ENCODE data around the gene BOD1.

BOD1 gene

DNA sequence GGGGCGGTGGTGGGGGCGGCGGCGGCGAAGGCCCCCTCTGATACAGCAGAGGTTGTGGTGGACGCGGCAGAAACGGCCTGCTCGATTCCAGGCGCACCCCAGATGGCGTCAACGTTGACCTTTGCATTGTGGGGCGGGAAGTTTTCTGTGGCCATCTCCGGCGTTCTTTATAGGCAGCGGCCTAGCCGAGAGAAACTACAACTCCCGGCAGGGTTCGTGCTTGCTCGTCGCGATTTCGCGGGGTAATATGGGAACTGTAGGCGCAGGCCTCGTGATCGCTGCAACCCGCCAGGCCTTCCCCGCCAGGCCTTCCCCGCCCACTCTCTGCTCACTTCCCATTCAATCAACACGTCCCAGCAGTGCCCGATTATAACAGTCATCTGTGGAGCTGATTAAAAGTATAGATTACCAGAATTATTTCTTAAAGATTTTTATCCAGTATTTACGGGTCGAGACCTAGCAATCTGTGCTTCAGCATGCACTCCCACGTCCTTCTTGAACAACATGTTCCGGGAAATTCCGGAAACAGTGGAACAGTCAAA is at the start of gene BOD1:
Gene BOD1 (minus strand): TSS at position 74 of the 542 bp plus-strand sequence. CDS start 214 bp downstream, outside the sequence.
- Mint-ChIP-seq H3K27me3 (no peaks in the 10 kb centered on the region), H3K9me3 (no peaks in the 10 kb centered on the region), H3K4me3 (peak within 1 kb of the TSS; percentile 92 to 93), H3K4me1 (peaks cover 54% of the 10 kb centered on the region), H3K27ac (peak within 1 kb of the TSS; percentile 88 to 98)
- ATAC-seq (peak; percentile 95), DNase-seq (peak; percentile 93 to 97)

GRCh38 chr5:173665326-173665725 is 48.9 kb upstream of the BOD1 start:
- Mint-ChIP-seq H3K27me3 (no peaks in the 10 kb centered on the region), H3K27ac (no peak overlapping the region), H3K4me3 (no peak overlapping the region), H3K4me1 (no peaks in the 10 kb centered on the region), H3K9me3 (no peaks in the 10 kb centered on the region)
- DNase-seq: no peak
- ATAC-seq: no peak

DNA sequence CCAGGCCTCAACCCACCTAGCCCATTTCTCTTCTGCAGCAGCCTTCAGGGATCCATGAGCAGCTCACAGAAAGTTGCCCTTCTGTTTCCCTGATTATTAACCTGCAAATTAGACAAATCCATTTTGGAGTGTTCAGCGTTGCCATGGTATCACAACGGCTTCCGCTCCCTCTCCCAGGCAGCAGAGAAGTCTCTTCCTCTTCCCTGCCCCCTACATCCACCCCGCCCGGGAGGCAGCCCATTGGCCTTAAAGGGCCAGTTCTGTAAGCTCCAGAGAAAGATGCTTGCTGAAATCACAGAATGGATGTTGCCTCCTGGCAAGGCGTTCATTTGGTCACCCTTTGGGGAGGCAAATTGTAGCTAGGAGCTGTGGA is 47.7 kb upstream of the BOD1 start:
- Mint-ChIP-seq H3K9me3 (no peaks in the 10 kb centered on the region), H3K27ac (no peak overlapping the region), H3K4me1 (no peaks in the 10 kb centered on the region), H3K4me3 (no peak overlapping the region), H3K27me3 (no peaks in the 10 kb centered on the region)
- ATAC-seq (no peak), DNase-seq (no peak)

GRCh38 chr5:173663352-173664153 is 47.1 kb upstream of the BOD1 start:
- Mint-ChIP-seq H3K4me1 (no peaks in the 10 kb centered on the region), H3K27me3 (no peaks in the 10 kb centered on the region), H3K4me3 (no peak overlapping the region), H3K27ac (no peak overlapping the region), H3K9me3 (no peaks in the 10 kb centered on the region)
- DNase-seq (no peak), ATAC-seq (no peak)

- H3K4me3 Mint-ChIP-seq: no peak overlapping the region
- ATAC-seq (no peak), DNase-seq (no peak)
- H3K27ac Mint-ChIP-seq: no peak overlapping the region
- no peaks in the 10 kb centered on the region for H3K27me3 Mint-ChIP-seq
- H3K9me3 Mint-ChIP-seq: no peaks in the 10 kb centered on the region
- H3K4me1 Mint-ChIP-seq: no peaks in the 10 kb centered on the region
Measured at GRCh38 chr5:173662581-173663351, 46.3 kb upstream of the BOD1 start.

GRCh38 chr5:173660481-173661280 is 44.2 kb upstream of the BOD1 start:
- Mint-ChIP-seq H3K4me3 (no peak overlapping the region), H3K27ac (no peak overlapping the region), H3K4me1 (no peaks in the 10 kb centered on the region), H3K27me3 (no peaks in the 10 kb centered on the region), H3K9me3 (no peaks in the 10 kb centered on the region)
- ATAC-seq: no peak
- DNase-seq: no peak

DNA sequence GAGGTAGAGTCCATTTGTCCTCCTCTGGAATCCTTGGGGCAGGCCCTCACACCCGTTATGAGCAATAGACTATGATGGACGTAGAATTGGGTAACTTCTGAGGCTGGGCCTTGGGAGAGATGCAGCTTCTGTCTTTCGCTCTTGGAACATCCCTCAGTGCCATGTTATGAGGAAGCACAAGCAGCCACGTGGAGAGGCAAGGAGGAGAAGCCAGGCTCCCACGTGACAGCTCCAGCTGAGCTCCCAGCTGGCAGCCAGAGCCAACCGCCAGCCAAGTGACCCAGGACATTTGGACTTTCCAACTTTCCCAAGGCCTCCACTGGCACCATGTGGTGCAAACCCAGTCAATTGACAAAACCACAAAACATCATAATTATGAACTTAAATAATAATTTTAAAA is 43.0 kb upstream of the BOD1 start:
- ATAC-seq (no peak), DNase-seq (no peak)
- Mint-ChIP-seq H3K27ac (no peak overlapping the region), H3K9me3 (no peaks in the 10 kb centered on the region), H3K4me3 (no peak overlapping the region), H3K27me3 (no peaks in the 10 kb centered on the region), H3K4me1 (no peaks in the 10 kb centered on the region)

GRCh38 chr5:173657741-173658356 is 41.4 kb upstream of the BOD1 start:
- ATAC-seq: no peak
- H3K4me3 Mint-ChIP-seq: no peak overlapping the region
- no peak overlapping the region for H3K27ac Mint-ChIP-seq
- H3K9me3 Mint-ChIP-seq: peaks cover 0 to 9% of the 10 kb centered on the region in 2 donors
- no peaks in the 10 kb centered on the region for H3K4me1 Mint-ChIP-seq
- DNase-seq: no peak
- peaks cover 8% of the 10 kb centered on the region for H3K27me3 Mint-ChIP-seq

- DNase-seq (no peak), ATAC-seq (no peak)
- H3K4me3 Mint-ChIP-seq: no peak overlapping the region
- peaks cover 33% of the 10 kb centered on the region for H3K27me3 Mint-ChIP-seq
- H3K9me3 Mint-ChIP-seq: peaks cover 8 to 21% of the 10 kb centered on the region in 2 donors
- no peaks in the 10 kb centered on the region for H3K4me1 Mint-ChIP-seq
- H3K27ac Mint-ChIP-seq: no peak overlapping the region
Measured at GRCh38 chr5:173655196-173655797, 38.8 kb upstream of the BOD1 start.

- ATAC-seq (no peak), DNase-seq (no peak)
- Mint-ChIP-seq H3K4me1 (no peaks in the 10 kb centered on the region), H3K4me3 (no peak overlapping the region), H3K27ac (no peak overlapping the region), H3K27me3 (peaks cover 40% of the 10 kb centered on the region), H3K9me3 (peaks cover 8 to 21% of the 10 kb centered on the region in 2 donors)
Measured at GRCh38 chr5:173653822-173654523, 37.5 kb upstream of the BOD1 start.

DNA sequence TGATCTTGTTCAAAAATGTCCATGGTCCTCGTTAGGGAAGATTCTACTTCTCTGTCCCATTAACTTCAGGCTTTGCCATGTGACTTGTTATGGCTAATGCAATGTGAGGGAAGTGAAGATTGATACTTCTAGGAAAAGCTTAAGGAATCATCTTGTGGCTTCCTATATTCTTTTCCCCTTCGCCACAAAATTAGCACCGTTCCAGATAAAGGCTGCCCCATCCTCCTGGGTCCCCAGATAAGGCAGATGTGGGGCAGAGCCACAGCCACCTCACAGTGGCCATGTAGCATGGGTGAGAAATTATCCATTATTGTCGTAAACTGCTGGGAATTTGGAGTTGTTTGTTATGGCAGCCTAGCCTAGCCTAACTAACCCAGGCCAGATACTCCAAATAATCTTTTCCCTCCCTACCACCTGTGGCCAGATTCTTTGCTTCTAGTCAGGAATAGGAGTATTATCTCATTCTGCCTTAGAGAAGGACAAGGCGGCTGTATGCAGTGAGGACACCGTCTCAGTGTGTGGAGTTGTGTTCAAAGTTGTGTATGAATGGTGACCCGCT is 31.9 kb upstream of the BOD1 start:
- Mint-ChIP-seq H3K27me3 (peaks cover 33% of the 10 kb centered on the region), H3K9me3 (peaks cover 8 to 14% of the 10 kb centered on the region in 2 donors), H3K4me3 (no peak overlapping the region), H3K4me1 (no peaks in the 10 kb centered on the region), H3K27ac (no peak overlapping the region)
- DNase-seq (no peak), ATAC-seq (no peak)

DNA sequence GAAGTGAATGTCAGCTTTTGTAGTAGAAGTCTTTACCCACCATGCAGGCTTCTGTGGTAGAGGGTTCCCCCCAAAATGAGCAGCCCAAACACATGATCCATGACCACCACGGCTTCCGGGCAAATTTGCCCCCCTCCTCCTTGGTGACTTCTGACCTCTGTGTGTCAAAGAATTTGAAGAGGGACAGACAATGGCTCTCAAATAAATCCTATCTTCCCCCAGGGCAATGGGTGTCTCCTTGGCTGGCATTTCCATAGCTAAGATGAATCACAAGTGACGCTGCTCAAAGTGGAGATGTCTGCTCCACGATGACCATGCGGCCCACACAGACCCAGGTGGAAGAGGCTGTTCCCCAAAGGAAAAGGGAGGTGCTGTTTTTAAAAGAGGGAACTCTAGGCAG is 30.2 kb upstream of the BOD1 start:
- Mint-ChIP-seq H3K9me3 (peaks cover under 1 to 2% of the 10 kb centered on the region in 2 donors), H3K4me1 (no peaks in the 10 kb centered on the region), H3K4me3 (no peak overlapping the region), H3K27ac (no peak overlapping the region), H3K27me3 (peaks cover 21% of the 10 kb centered on the region)
- ATAC-seq (no peak), DNase-seq (no peak)

DNA sequence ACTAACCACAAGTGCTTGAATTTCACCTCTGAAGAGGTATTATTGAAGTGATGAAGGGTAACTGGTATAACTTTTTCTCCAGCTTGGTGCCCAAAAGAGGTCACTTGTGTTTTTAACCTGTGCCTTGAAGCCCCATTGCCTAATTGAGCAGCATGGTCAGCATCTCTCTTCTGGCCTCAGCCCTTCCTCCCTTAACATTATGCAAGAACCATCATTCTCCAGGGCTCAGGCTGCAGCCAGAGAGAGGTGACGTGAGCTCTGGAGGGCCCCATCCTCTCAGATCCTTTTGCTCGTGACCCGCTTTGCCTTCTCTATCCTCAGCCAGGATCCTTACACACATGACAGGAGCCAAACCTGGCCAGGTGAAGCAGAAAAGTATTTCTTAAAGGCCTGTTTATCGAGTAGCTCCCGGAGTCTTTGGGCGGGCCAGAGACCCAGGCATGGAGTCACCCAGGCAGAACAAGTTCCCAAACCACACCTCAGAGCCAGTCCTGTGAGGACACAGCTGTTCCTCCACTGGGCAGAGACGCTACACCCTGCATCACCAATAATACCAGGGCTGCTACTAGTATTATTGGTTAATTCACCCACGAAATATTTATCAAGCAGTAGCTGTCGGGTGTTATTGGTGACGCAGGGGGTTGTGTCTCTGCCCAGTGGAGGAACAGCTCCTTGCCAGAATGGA is 29.6 kb upstream of the BOD1 start:
- no peak for ATAC-seq
- no peak overlapping the region for H3K4me3 Mint-ChIP-seq
- H3K27me3 Mint-ChIP-seq: peaks cover 15% of the 10 kb centered on the region
- H3K4me1 Mint-ChIP-seq: no peaks in the 10 kb centered on the region
- H3K9me3 Mint-ChIP-seq: no peaks in the 10 kb centered on the region
- no peak overlapping the region for H3K27ac Mint-ChIP-seq
- no peak for DNase-seq

- ATAC-seq: no peak
- H3K27ac Mint-ChIP-seq: no peak overlapping the region
- DNase-seq: no peak
- no peak overlapping the region for H3K4me3 Mint-ChIP-seq
- H3K4me1 Mint-ChIP-seq: no peaks in the 10 kb centered on the region
- H3K9me3 Mint-ChIP-seq: no peaks in the 10 kb centered on the region
- H3K27me3 Mint-ChIP-seq: peaks cover 8% of the 10 kb centered on the region
Measured at GRCh38 chr5:173645437-173645807, 29.0 kb upstream of the BOD1 start.
